Small intestine (tissue), 7 donors: ENCODE data around the gene CFAP99. TPM values are rescaled to one million over a fixed set of nuclear protein-coding genes. Genes with fewer than 3 reads are reported as not detected.
"Not testable (repeated sequence)": the region's sequence is repeated elsewhere in the genome, so short reads cannot be mapped to it uniquely, and the experiment has no call there.

Experiments used
- DNase-seq, 2 donors: peaks; one replicate each; pipeline versions ENCODE4 v3.0.0 to v3.0.0-alpha.2; 2013
- FAIRE-seq: peaks from 2 replicates; lab custom pipeline; 2012; peaks lifted over from hg19 to GRCh38; lab: Jason Lieb, UNC
- H3K27ac ChIP-seq, 3 donors: one replicate each; pipeline ENCODE4 v1.5.1; 2013; ENCODE audit warnings: low read length in 2 of 3, mild to moderate bottlenecking in 2 of 3, control low read depth in 1 of 3, inconsistent platforms in 1 of 3, low read depth in 1 of 3, moderate library complexity in 1 of 3
- H3K27me3 ChIP-seq, 3 donors: one replicate each; pipeline ENCODE4 v1.6.1; 2013; ENCODE audit warnings: low read length in 3 of 3, inconsistent platforms in 1 of 3; ENCODE audit not compliant: control insufficient read depth in 3 of 3, insufficient read depth in 3 of 3
- H3K36me3 ChIP-seq, 3 donors: one replicate each; pipeline ENCODE4 v1.6.1; 2013; ENCODE audit warnings: low read length in 3 of 3, inconsistent platforms in 1 of 3, low read depth in 1 of 3, mild to moderate bottlenecking in 1 of 3, moderate library complexity in 1 of 3; ENCODE audit not compliant: control insufficient read depth in 3 of 3, insufficient read depth in 2 of 3
- H3K4me1 ChIP-seq, 3 donors: one replicate each; pipeline ENCODE4 v1.6.1; 2013; ENCODE audit warnings: low read length in 2 of 3, inconsistent platforms in 1 of 3, low read depth in 1 of 3, mild to moderate bottlenecking in 1 of 3, moderate library complexity in 1 of 3; ENCODE audit not compliant: control insufficient read depth in 3 of 3, insufficient read depth in 2 of 3
- H3K4me3 ChIP-seq, 3 donors: one replicate each; pipeline ENCODE4 v1.5.1; 2013; ENCODE audit warnings: low read length in 3 of 3, control low read depth in 1 of 3, inconsistent platforms in 1 of 3, low read depth in 1 of 3, mild to moderate bottlenecking in 1 of 3, moderate library complexity in 1 of 3
- H3K9me3 ChIP-seq, 2 donors: one replicate each; pipeline ENCODE4 v1.6.1; 2013; ENCODE audit warnings: low read depth in 1 of 2, low read length in 1 of 2; ENCODE audit not compliant: control insufficient read depth in 2 of 2, insufficient read depth in 1 of 2
- WGBS, 3 donors: extraction: QIAGEN DNeasy Blood & Tissue Kit; methylation state at CpG; one replicate each; pipeline ENCODE4 v1.1.7; 2013; 5-methylcytosine and 5-hydroxymethylcytosine counted together
- polyA plus RNA-seq, 4 donors: library from polyadenylated mRNA; stranded (reverse) in 3 of 4; unstranded in 1 of 4; fragments of 200-250 nt in 3 of 4; fragments of 120-200 nt in 1 of 4; gene quantifications; one replicate each; pipeline versions ENCODE4 v1.2.1 to v1.2.3, GENCODE V29; 2013
- donor health status: healthy with polysubstance abuse.
- donor health status: control.
- donor health status: control.
- donor health status: Bipolar disorder and iron deficiency.
- donor health status: healthy.

The CFAP99 gene
- polyA plus RNA-seq, 4 donors: 0.15 to 0.67 (median 0.16) TPM; not detected in 1

DNA sequence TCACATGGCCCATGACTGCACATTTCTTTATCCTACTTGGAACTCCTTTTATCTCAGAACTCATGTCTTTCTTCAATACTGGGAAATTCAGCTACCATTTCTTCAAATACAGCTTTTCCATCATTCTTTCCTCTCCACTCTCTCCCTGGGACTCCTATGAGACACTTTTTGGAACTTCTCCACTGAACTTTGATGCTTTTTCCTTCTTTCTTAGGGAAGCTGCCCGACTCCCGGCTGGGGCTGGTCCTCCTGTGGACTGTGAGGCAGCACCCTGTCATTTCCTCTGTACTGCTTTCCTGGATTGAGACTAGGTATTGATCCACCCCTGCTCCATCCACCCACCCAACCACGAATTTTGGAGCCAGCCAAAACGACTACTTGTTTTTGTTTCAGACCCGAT is 40.4 kb upstream of the CFAP99 start:
- Histone ChIP-seq H3K27ac (no peak overlapping the region), H3K4me1 (no peaks in the 10 kb centered on the region), H3K27me3 (no peaks in the 10 kb centered on the region), H3K4me3 (no peak overlapping the region), H3K36me3 (no peaks in the 10 kb centered on the region), H3K9me3 (no peaks in the 10 kb centered on the region)
- no peak for FAIRE-seq
- DNase-seq: no peak
- 69 to 76% (median 74%) methylated on average over 5 of the region's 5 CpGs for WGBS, 3 donors

DNA sequence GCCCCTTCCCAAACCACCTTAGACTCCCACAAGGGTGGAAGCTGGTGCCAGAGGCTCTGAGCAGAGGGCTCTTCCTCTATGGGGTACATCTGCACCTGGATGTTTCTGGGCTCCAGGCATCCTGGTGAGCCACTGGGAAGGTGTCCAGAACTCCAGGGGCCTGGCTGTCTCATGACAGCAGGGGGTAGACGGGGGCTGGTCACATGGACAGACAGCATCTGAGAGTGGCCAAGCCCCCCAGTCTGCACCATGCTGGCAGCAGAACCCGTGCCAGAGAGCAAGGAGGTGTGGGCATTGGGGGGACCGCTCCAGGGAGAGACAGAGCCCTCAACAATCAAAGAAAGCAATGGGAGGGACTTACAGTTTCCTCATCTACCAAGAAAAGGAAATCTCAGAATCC is 39.9 kb upstream of the CFAP99 start:
- H3K27ac ChIP-seq: no peak overlapping the region
- H3K36me3 ChIP-seq: no peaks in the 10 kb centered on the region
- no peaks in the 10 kb centered on the region for H3K27me3 ChIP-seq
- H3K4me3 ChIP-seq: no peak overlapping the region
- H3K4me1 ChIP-seq: no peaks in the 10 kb centered on the region
- H3K9me3 ChIP-seq: no peaks in the 10 kb centered on the region
- FAIRE-seq (no peak), DNase-seq (no peak)
- 62 to 81% (median 70%) methylated on average over 3 of the region's 3 CpGs for WGBS, 3 donors

DNA sequence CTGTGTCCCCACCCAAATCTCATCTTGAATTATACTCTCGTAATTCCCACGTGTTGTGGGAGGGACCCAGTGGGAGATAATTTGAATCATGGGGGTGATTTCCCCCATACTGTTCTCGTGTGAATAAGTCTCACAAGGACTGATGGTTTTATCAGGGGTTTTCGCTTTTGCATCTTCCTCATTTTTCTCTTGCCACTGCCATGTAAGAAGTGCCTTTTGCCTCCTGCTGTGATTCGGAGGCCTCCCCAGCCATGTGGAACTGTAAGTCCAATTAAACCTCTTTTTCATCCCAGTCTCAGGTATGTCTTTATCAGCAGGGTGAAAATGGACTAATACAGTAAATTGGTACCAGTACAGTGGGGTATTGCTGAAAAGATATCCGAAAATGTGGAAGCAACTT is 38.2 kb upstream of the CFAP99 start:
- H3K9me3 ChIP-seq, H3K4me1 ChIP-seq, H3K36me3 ChIP-seq, FAIRE-seq, H3K27me3 ChIP-seq, DNase-seq, H3K27ac ChIP-seq, H3K4me3 ChIP-seq: not testable (repeated sequence)
- WGBS, 3 donors: 72 to 82% (median 82%) methylated on average over 6 of the region's 6 CpGs

DNA sequence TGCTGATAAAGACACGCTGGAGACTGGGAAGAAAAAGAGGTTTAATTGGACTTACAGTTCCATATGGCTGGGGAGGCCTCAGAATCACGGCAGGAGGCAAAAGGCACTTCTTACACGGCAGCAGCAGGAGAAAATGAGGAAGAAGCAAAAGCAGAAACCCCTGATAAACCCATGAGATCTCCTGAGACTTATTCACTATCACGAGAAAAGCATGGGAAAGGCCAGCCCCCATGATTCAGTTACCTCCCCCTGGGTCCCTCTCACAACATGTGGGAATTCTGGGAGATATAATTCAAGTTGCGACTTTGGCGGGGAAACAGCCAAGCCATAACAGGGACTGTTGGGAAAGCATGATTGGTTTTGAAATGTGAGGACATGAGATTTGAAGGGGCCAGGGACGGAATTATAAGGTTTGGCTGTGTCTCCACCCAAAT is 36.0 kb upstream of the CFAP99 start:
- H3K36me3 ChIP-seq, H3K9me3 ChIP-seq, FAIRE-seq, H3K27me3 ChIP-seq, H3K27ac ChIP-seq, H3K4me3 ChIP-seq, H3K4me1 ChIP-seq, DNase-seq: not testable (repeated sequence)
- 81 to 88% (median 82%) methylated on average over 7 of the region's 7 CpGs for WGBS, 3 donors

DNA sequence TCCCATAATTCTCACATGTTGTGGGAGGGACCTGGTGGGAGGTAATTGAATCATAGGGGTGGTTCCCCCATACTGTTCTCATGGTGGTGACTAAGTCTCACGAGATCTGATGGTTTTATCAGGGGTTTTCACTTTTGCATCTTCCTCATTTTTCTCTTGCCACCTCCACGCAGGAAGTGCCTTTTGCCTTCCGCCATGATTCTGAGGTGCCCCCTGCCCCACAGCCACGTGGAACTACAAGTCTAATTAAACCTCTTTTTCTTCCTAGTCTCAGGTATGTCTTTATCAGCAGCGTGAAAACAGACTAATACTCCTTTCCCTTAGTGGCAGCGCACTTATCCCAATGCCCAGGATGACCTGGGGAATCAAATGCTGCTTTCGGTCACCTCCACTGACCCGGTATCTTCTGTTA is 35.5 kb upstream of the CFAP99 start:
- H3K9me3 ChIP-seq, DNase-seq, H3K36me3 ChIP-seq, H3K4me3 ChIP-seq, FAIRE-seq, H3K27ac ChIP-seq, H3K4me1 ChIP-seq, H3K27me3 ChIP-seq: not testable (repeated sequence)
- WGBS, 3 donors: 82 to 86% (median 85%) methylated on average over 8 of the region's 8 CpGs

DNA sequence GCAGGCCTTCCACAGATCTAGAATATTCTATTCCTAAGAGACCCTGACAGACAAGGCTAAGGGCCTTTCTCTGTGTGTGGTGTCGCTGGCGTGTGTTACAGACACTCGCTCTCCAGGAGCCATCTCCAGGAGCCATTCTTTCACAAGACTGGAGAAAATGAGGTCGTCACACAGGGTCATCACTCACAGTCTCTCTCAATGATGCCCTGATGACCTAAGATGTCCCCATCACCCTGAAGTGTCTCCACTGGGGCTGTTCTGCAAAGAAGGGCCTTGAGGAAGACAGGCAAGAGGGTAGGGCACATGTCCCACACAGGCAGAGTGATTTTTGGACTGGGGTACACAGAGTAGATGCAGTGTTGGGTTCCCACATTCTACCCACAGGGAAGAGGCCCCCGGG is 35.0 kb upstream of the CFAP99 start:
- Histone ChIP-seq H3K27ac (no peak overlapping the region), H3K36me3 (no peaks in the 10 kb centered on the region), H3K27me3 (no peaks in the 10 kb centered on the region), H3K9me3 (no peaks in the 10 kb centered on the region), H3K4me1 (no peaks in the 10 kb centered on the region), H3K4me3 (no peak overlapping the region)
- DNase-seq (no peak), FAIRE-seq (no peak)
- WGBS, 3 donors: 89 to 94% (median 93%) methylated on average over 5 of the region's 5 CpGs

DNA sequence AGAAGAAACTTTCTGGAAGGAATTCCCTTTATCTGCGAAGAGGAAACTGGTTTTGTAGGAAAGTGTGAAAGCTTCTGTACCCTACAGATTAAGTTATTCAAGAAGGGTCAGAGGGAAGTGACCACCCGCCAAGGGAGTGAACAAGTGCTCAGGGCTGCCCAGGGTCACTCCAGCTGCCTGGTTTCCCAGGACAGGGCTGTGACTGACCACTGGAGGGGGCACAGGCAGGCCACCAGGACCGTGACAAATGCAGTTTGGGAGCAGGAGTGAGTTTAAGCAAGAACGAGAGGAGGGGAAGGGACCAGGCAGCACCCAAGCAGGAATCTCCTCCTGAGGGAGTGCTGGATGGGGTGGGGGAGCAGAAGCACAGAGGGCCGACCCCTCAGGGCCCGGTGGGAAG is 34.5 kb upstream of the CFAP99 start:
- no peak overlapping the region for H3K27ac ChIP-seq
- DNase-seq: no peak
- no peak overlapping the region for H3K4me3 ChIP-seq
- no peaks in the 10 kb centered on the region for H3K4me1 ChIP-seq
- FAIRE-seq: no peak
- H3K9me3 ChIP-seq: no peaks in the 10 kb centered on the region
- WGBS, 3 donors: 80 to 91% (median 86%) methylated on average over 6 of the region's 6 CpGs
- no peaks in the 10 kb centered on the region for H3K27me3 ChIP-seq
- H3K36me3 ChIP-seq: no peaks in the 10 kb centered on the region

DNA sequence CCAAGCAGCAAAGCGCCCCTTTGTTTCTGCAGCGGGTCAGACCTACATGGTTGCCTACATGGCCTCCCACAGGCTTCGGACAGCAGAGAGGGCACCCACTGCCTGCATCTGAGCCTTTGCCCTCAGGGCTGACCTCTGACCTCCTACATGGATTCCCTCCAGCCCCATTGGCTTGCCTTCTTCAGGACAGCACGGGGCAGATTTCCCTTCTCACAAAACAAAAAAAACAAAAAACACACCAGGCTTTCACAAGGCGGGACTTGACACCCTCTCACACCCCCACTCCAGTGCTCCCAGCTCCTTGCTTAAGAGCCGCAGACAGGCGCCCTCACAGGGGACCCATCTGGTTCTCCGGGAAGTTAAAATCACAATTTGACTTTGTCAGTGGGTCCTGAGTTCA is 33.2 kb upstream of the CFAP99 start:
- H3K27me3 ChIP-seq: no peaks in the 10 kb centered on the region
- H3K4me1 ChIP-seq: no peaks in the 10 kb centered on the region
- 71 to 87% (median 83%) methylated on average over 8 of the region's 8 CpGs for WGBS, 3 donors
- FAIRE-seq: no peak
- H3K4me3 ChIP-seq: no peak overlapping the region
- no peak overlapping the region for H3K27ac ChIP-seq
- H3K36me3 ChIP-seq: no peaks in the 10 kb centered on the region
- no peaks in the 10 kb centered on the region for H3K9me3 ChIP-seq
- no peak for DNase-seq

DNA sequence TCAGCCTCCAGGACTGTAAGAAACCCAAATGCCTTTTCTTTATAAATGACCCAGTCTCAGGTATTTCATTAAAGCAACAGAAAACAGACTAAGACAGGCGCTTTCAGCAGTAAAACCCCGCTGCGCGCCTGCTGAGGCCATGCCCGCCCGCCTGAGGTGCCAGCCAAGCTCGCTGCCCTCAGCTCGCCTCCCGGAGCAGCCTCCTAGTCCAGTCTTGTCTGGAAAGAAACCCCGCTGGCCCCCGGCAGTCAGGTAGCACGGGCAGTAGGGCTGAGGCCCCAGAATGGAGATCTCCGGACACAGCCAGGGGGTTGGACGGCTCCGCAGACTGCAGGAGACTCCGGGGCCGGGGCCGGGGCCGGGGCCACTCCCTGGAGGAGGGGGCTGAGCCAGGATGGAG is 32.0 kb upstream of the CFAP99 start:
- FAIRE-seq (no peak), DNase-seq (no peak)
- H3K36me3 ChIP-seq: no peaks in the 10 kb centered on the region
- H3K4me3 ChIP-seq: no peak overlapping the region
- peaks cover 0 to 2% (median 0%) of the 10 kb centered on the region in 3 donors for H3K27me3 ChIP-seq
- no peaks in the 10 kb centered on the region for H3K4me1 ChIP-seq
- no peak overlapping the region for H3K27ac ChIP-seq
- WGBS, 3 donors: 91 to 94% (median 92%) methylated on average over 15 to 19 of the region's 19 CpGs
- no peaks in the 10 kb centered on the region for H3K9me3 ChIP-seq
